H1 (cell line): ENCODE measurements around the gene ATP1B3. TPM values are rescaled to one million over a fixed set of nuclear protein-coding genes. Genes with fewer than 3 reads are reported as not detected.

ENCODE experiments used
- CEBPB ChIP-seq: IDR thresholded peaks from 2 replicates; pipeline ENCODE4 v1.6.1; 2012; ENCODE audit warnings: low read depth, low read length
- CHD7 ChIP-seq: fragments of 300-600 bp; sonication (generic); IDR thresholded peaks from 2 replicates; pipeline ENCODE4 v1.7.1; 2012; ENCODE audit warnings: low read length, moderate library complexity, mild to moderate bottlenecking, inconsistent platforms; ENCODE audit not compliant: insufficient replicate concordance
- EGR1 ChIP-seq: IDR thresholded peaks from 2 replicates; pipeline ENCODE4 v1.6.1; 2011; ENCODE audit warnings: low read depth, low read length, borderline replicate concordance
- SP1 ChIP-seq: IDR thresholded peaks from 2 replicates; pipeline ENCODE4 v1.6.1; 2011; ENCODE audit warnings: low read depth, low read length
- polyA plus RNA-seq, 7 experiments: library from polyadenylated mRNA; depleted of rRNA in 3 of 7; stranded (reverse) in 5 of 7; unstranded in 2 of 7; fragments of >200 nt in 5 of 7; fragments of 200-250 nt in 2 of 7; gene quantifications; 1 replicate in 5 of 7; 2 replicates in 1 of 7; 4 replicates in 1 of 7; pipeline versions ENCODE4 v1.2.1 to v1.2.3, GENCODE V29; 2011 to 2013; ENCODE audit warnings: missing spikeins in 2 of 7, mixed read lengths in 2 of 7
- total RNA-seq: library from RNA; stranded (reverse); fragmentation: NEBNext Ultra II Directional; extraction: Animal tissue kit (Norgen Biotek cat#: 25700); gene quantifications from 2 replicates; pipeline ENCODE4 v1.2.1, GENCODE V29; 2021

Gene ATP1B3
- total and polyA plus RNA-seq, 2 of the 8 experiments (the other 6 are each of a cell fraction or from before 2014, with no cell fraction given): 233 to 342 TPM

GRCh38 chr3:141898908-141899307, 22.5 kb downstream of the ATP1B3 start (continued):
- TF ChIP-seq CHD7: no peak
- TF ChIP-seq SP1: no peak
- TF ChIP-seq EGR1: no peak
- no peak for TF ChIP-seq CEBPB
